Prostate gland (tissue), 2 donors: ENCODE data around the gene CHRM3.

Experiments
- CTCF ChIP-seq, 4 experiments: fragments of 200-600 bp in 2 of 4; fragments of 450-650 bp in 2 of 4; sonication (generic) in 2 of 4; IDR thresholded peaks; 1 replicate in 3 of 4; 2 replicates in 1 of 4; pipeline ENCODE4 v1.5.1; 2016 to 2019; ENCODE audit warnings: antibody characterized with exemption in 4 of 4, mild to moderate bottlenecking in 2 of 4, moderate library complexity in 2 of 4
- POLR2A ChIP-seq: fragments of 450-650 bp; IDR thresholded peaks from one replicate; pipeline ENCODE4 v1.6.1; 2016; ENCODE audit warnings: antibody characterized with exemption, mild to moderate bottlenecking
- POLR2AphosphoS5 ChIP-seq: sonication (generic); formaldehyde crosslinking; IDR thresholded peaks from one replicate; pipeline ENCODE4 v1.6.1; 2017; ENCODE audit warnings: antibody characterized with exemption

- no peak for TF ChIP-seq CTCF (IDR thresholded peaks at IDR 0.05)
- TF ChIP-seq POLR2A = no peak
- no peak for TF ChIP-seq POLR2AphosphoS5
Measured at GRCh38 chr1:239383714-239384113, 2.7 kb upstream of the CHRM3 start.
